Measurements from ENCODE around the gene AVPR2.

DNA sequence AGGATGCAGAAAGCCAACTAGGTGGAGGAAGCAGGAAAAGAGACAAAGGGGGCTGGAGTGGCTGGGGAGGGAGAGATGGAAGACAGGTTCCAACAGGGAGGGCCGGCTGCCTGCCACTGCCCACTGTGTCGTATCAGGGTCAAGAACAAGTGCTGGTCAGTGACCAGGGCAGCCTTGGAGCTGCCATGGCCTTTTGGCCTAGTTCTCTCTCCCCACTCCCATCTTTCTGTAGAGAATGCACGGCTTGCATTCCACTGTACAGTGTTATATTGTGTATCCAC lies 30.4 kb upstream of the AVPR2 start:
- TF ChIP-seq, protein P1, sequence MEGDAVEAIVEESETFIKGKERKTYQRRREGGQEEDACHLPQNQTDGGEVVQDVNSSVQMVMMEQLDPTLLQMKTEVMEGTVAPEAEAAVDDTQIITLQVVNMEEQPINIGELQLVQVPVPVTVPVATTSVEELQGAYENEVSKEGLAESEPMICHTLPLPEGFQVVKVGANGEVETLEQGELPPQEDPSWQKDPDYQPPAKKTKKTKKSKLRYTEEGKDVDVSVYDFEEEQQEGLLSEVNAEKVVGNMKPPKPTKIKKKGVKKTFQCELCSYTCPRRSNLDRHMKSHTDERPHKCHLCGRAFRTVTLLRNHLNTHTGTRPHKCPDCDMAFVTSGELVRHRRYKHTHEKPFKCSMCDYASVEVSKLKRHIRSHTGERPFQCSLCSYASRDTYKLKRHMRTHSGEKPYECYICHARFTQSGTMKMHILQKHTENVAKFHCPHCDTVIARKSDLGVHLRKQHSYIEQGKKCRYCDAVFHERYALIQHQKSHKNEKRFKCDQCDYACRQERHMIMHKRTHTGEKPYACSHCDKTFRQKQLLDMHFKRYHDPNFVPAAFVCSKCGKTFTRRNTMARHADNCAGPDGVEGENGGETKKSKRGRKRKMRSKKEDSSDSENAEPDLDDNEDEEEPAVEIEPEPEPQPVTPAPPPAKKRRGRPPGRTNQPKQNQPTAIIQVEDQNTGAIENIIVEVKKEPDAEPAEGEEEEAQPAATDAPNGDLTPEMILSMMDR (IDR thresholded peaks at IDR 0.05) = no peak
- TF ChIP-seq ZFX (IDR thresholded peaks at IDR 0.05; ENCODE audit: borderline replicate concordance) = no peak

Data from 22Rv1 (cell line).